Measurements from ENCODE around the gene MAGI3.

DNA sequence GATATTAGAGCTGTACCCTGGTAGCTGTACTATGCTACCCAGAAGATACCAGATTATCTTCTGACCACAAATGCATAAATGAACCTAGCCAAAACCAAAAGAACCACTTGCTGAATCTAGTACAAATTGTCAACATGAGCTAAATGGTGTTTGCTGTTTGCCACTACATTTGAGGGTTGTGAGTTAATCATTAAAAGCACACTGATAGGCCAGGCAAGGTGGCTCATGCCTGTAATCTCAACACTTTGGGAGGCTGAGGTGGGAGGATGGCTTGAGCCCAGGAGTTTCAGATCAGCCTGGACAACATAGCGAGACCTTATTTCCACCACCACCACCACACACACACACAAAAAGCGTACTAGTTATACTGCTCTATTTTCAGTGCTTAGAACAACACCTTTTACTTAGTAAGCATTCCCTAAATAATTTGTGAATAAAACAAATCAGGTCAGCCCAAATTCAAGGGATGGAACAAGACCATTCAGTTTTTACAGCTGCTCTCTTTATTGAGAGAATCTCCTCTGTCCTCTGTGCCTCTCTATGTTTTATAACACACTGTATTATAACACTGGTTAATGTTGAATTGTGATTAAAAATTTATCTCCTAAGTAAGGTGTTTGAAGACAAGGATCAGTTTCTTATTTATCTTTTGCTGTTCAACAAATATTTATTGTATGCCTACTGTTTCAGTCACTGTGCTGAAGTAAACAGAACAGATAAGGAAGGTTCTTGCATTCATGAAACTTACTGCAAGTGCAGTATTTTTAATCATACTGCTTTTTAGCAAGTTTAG lies 44.0 kb downstream of the MAGI3 start:
- TF ChIP-seq, protein P1, sequence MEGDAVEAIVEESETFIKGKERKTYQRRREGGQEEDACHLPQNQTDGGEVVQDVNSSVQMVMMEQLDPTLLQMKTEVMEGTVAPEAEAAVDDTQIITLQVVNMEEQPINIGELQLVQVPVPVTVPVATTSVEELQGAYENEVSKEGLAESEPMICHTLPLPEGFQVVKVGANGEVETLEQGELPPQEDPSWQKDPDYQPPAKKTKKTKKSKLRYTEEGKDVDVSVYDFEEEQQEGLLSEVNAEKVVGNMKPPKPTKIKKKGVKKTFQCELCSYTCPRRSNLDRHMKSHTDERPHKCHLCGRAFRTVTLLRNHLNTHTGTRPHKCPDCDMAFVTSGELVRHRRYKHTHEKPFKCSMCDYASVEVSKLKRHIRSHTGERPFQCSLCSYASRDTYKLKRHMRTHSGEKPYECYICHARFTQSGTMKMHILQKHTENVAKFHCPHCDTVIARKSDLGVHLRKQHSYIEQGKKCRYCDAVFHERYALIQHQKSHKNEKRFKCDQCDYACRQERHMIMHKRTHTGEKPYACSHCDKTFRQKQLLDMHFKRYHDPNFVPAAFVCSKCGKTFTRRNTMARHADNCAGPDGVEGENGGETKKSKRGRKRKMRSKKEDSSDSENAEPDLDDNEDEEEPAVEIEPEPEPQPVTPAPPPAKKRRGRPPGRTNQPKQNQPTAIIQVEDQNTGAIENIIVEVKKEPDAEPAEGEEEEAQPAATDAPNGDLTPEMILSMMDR (IDR thresholded peaks at IDR 0.05), result no peak
- no peak for TF ChIP-seq EZH2 (IDR thresholded peaks at IDR 0.05; ENCODE audit: borderline replicate concordance, insufficient read depth, low read depth, low read length, poor library complexity, severe bottlenecking)

Data from B cell (primary cell).